ENCODE results near the gene TMEM163. TPM values are rescaled to one million over a fixed set of nuclear protein-coding genes. Genes with fewer than 3 reads are reported as not detected.
"Not testable (repeated sequence)": the region's sequence is repeated elsewhere in the genome, so short reads cannot be mapped to it uniquely, and the experiment has no call there.

TMEM163 gene
- total and polyA plus RNA-seq, 2 donors (not counting 3 experiments of a cell fraction or from before 2014, with no cell fraction given): 1.0 to 2.8 TPM

GRCh38 chr2:134589171-134590083, 129.4 kb downstream of the TMEM163 start:
- POLR2A ChIA-PET; intact Hi-C loops (cut with micrococcal nuclease); H3K4me3 ChIP-seq (replicated peaks in 1 of 3; ENCODE audit: insufficient read depth in 1 of 3, low read depth in 1 of 3, low read length in 3 of 3); H4K20me1 ChIP-seq (replicated peaks; ENCODE audit: control insufficient read depth, extremely low read depth, insufficient read depth, low read length); H3K9me3 ChIP-seq (replicated peaks; ENCODE audit: control insufficient read depth, insufficient read depth, low read length); H2AFZ ChIP-seq (ENCODE audit: low read depth, low read length); H3K9me1 ChIP-seq (replicated peaks; ENCODE audit: control insufficient read depth, extremely low read depth, insufficient read depth, low read length); H3K9ac ChIP-seq (replicated peaks; ENCODE audit: extremely low read depth, insufficient read depth, low read length); FAIRE-seq; H3K4me1 ChIP-seq (ENCODE audit: control insufficient read depth, extremely low read depth, insufficient read depth, low read length); H3K79me2 ChIP-seq (ENCODE audit: control insufficient read depth, insufficient read depth, low read length); CTCF ChIA-PET; H3K27me3 ChIP-seq (ENCODE audit: control insufficient read depth in 2 of 2, insufficient read depth in 2 of 2, low read length in 2 of 2); H3K4me2 ChIP-seq (ENCODE audit: insufficient read depth, low read length); H3K36me3 ChIP-seq (ENCODE audit: control insufficient read depth in 2 of 2, extremely low read depth in 1 of 2, insufficient read depth in 2 of 2, low read length in 2 of 2); BruUV-seq (replicated peaks); DNase-seq (ENCODE audit: low read depth, low spot score); dilution Hi-C loops (cut with MboI; ENCODE audit: extremely low pct_ligation_motif_present, low sequenced_read_pairs); H3K27ac ChIP-seq (ENCODE audit: insufficient read depth, low read depth, low read length): not testable (repeated sequence)

GRCh38 chr2:134588556-134588955, 130.2 kb downstream of the TMEM163 start:
- FAIRE-seq (no peak), DNase-seq (ENCODE audit: low read depth, low spot score) (no peak)
- ChIA-PET POLR2A (no interaction called here), CTCF (no interaction called here)
- Histone ChIP-seq H3K4me2 (ENCODE audit: insufficient read depth, low read length) (no peak overlapping the region), H3K4me3 (replicated peaks in 1 of 3; ENCODE audit: insufficient read depth in 1 of 3, low read depth in 1 of 3, low read length in 3 of 3) (no peak overlapping the region), H3K4me1 (ENCODE audit: control insufficient read depth, extremely low read depth, insufficient read depth, low read length) (no peaks in the 10 kb centered on the region), H3K27ac (ENCODE audit: insufficient read depth, low read depth, low read length) (no peak overlapping the region), H3K9me1 (replicated peaks; ENCODE audit: control insufficient read depth, extremely low read depth, insufficient read depth, low read length) (no peaks in the 10 kb centered on the region), H3K9ac (replicated peaks; ENCODE audit: extremely low read depth, insufficient read depth, low read length) (no peak overlapping the region), H2AFZ (ENCODE audit: low read depth, low read length) (no peak overlapping the region), H3K36me3 (ENCODE audit: control insufficient read depth in 2 of 2, extremely low read depth in 1 of 2, insufficient read depth in 2 of 2, low read length in 2 of 2) (no peaks in the 10 kb centered on the region), H3K79me2 (ENCODE audit: control insufficient read depth, insufficient read depth, low read length) (no peaks in the 10 kb centered on the region), H3K9me3 (replicated peaks; ENCODE audit: control insufficient read depth, insufficient read depth, low read length) (no peaks in the 10 kb centered on the region), H3K27me3 (ENCODE audit: control insufficient read depth in 2 of 2, insufficient read depth in 2 of 2, low read length in 2 of 2) (no peaks in the 10 kb centered on the region), H4K20me1 (replicated peaks; ENCODE audit: control insufficient read depth, extremely low read depth, insufficient read depth, low read length) (no peaks in the 10 kb centered on the region)
- TF ChIP-seq GATA2 (IDR thresholded peaks at IDR 0.05; ENCODE audit: insufficient read depth, insufficient read length, low read depth, low read length) (no peak), POLR2A (IDR thresholded peaks at IDR 0.05; ENCODE audit: low read depth, low read length) (no peak), MAX (IDR thresholded peaks at IDR 0.05; ENCODE audit: insufficient read depth, insufficient read length) (no peak)
- BruUV-seq (replicated peaks): no TSS peak
- intact Hi-C loops (cut with micrococcal nuclease): no loop called here
- dilution Hi-C loops (cut with MboI; ENCODE audit: extremely low pct_ligation_motif_present, low sequenced_read_pairs): no loop called here
